Measurements from ENCODE around the gene KRTAP12-4.

KRTAP12-4 gene

DNA sequence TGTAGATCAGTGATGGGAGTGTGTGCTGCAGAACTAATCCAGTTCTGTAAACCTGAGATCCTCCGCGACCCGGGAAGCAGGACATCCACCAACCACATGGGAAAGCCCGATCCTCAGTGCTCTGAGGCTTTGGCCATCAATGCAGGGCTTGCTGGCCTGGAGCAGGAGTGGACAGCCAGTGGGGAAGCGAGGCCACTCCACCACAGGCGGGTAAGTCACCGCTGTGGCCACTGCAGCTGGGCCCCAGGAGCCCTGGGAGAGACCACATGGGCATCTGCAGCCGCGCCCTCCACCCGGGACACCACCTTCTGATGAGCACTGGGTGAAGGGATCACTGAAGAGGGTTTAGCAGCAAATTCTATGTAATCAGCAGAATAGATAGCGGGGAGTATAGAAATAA is 26.7 kb upstream of the KRTAP12-4 start:
- H3K9ac ChIP-seq (ENCODE audit: low read length), result no peak overlapping the region
- H4K20me1 ChIP-seq (ENCODE audit: insufficient read depth, low read length), result no peaks in the 10 kb centered on the region
- no peaks in the 10 kb centered on the region for H3K79me2 ChIP-seq (ENCODE audit: low read length)
- no peaks in the 10 kb centered on the region for H3K36me3 ChIP-seq (replicated peaks; ENCODE audit: low read depth, low read length)
- H3K4me1 ChIP-seq (ENCODE audit: low read length), result no peaks in the 10 kb centered on the region
- H3K4me2 ChIP-seq (ENCODE audit: low read length), result no peak overlapping the region
- H3K27me3 ChIP-seq (ENCODE audit: low read depth, low read length), result no peaks in the 10 kb centered on the region; the same call in 1 of the 2 replicates
- no peaks in the 10 kb centered on the region for H3K9me3 ChIP-seq (ENCODE audit: insufficient read depth, low read length)
- no peak overlapping the region for H3K4me3 ChIP-seq (ENCODE audit: low read length)
- no peak overlapping the region for H3K27ac ChIP-seq (ENCODE audit: low read length)
- no peak overlapping the region for H2AFZ ChIP-seq (ENCODE audit: low read depth, low read length)
- TF ChIP-seq, protein P1, sequence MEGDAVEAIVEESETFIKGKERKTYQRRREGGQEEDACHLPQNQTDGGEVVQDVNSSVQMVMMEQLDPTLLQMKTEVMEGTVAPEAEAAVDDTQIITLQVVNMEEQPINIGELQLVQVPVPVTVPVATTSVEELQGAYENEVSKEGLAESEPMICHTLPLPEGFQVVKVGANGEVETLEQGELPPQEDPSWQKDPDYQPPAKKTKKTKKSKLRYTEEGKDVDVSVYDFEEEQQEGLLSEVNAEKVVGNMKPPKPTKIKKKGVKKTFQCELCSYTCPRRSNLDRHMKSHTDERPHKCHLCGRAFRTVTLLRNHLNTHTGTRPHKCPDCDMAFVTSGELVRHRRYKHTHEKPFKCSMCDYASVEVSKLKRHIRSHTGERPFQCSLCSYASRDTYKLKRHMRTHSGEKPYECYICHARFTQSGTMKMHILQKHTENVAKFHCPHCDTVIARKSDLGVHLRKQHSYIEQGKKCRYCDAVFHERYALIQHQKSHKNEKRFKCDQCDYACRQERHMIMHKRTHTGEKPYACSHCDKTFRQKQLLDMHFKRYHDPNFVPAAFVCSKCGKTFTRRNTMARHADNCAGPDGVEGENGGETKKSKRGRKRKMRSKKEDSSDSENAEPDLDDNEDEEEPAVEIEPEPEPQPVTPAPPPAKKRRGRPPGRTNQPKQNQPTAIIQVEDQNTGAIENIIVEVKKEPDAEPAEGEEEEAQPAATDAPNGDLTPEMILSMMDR (IDR thresholded peaks at IDR 0.05; ENCODE audit: low read depth, low read length), result no peak
- TF ChIP-seq EZH2phosphoT487 (IDR thresholded peaks at IDR 0.05; ENCODE audit: low read depth), result no peak

- H3K4me1 ChIP-seq (ENCODE audit: low read length), result no peaks in the 10 kb centered on the region
- H3K9ac ChIP-seq (ENCODE audit: low read length), result no peak overlapping the region
- H3K4me3 ChIP-seq (ENCODE audit: low read length), result no peak overlapping the region
- no peak overlapping the region for H3K27ac ChIP-seq (ENCODE audit: low read length)
- no peaks in the 10 kb centered on the region for H4K20me1 ChIP-seq (ENCODE audit: insufficient read depth, low read length)
- TF ChIP-seq EZH2phosphoT487 (IDR thresholded peaks at IDR 0.05; ENCODE audit: low read depth), result no peak
- TF ChIP-seq, protein P1 (IDR thresholded peaks at IDR 0.05; ENCODE audit: low read depth, low read length), result no peak
- no peak overlapping the region for H2AFZ ChIP-seq (ENCODE audit: low read depth, low read length)
- H3K9me3 ChIP-seq (ENCODE audit: insufficient read depth, low read length), result no peaks in the 10 kb centered on the region
- no peaks in the 10 kb centered on the region for H3K79me2 ChIP-seq (ENCODE audit: low read length)
- no peaks in the 10 kb centered on the region; the same call in 1 of the 2 replicates for H3K27me3 ChIP-seq (ENCODE audit: low read depth, low read length)
- H3K36me3 ChIP-seq (replicated peaks; ENCODE audit: low read depth, low read length), result no peaks in the 10 kb centered on the region
- no peak overlapping the region for H3K4me2 ChIP-seq (ENCODE audit: low read length)
These were observed 23.4 kb upstream of the KRTAP12-4 start for GRCh38 chr21:44677881-44678280.

DNA sequence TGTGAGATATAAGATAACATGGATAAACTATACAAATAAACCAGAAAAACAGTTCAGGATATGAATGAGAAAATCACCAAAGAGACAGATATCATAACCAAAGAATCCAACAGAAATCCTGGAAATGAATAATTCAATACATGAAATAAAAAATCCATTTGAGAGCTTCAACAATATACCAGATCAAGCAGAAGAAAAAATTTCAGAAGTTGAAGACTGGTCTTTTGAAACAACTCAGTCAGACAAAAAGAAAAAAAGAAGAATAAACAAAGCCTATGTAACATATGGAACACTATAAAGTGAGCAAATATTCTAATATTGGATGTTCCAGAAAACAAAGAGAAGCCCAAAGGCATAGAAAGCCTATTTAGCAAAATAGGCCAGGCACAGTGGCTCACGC is 17.5 kb upstream of the KRTAP12-4 start:
- Histone ChIP-seq H4K20me1 (ENCODE audit: insufficient read depth, low read length) (no peaks in the 10 kb centered on the region), H3K79me2 (ENCODE audit: low read length) (no peaks in the 10 kb centered on the region), H3K9me3 (ENCODE audit: insufficient read depth, low read length) (no peaks in the 10 kb centered on the region), H3K27ac (ENCODE audit: low read length) (no peak overlapping the region), H3K4me3 (ENCODE audit: low read length) (no peak overlapping the region), H3K4me1 (ENCODE audit: low read length) (no peaks in the 10 kb centered on the region), H2AFZ (ENCODE audit: low read depth, low read length) (no peak overlapping the region), H3K4me2 (ENCODE audit: low read length) (no peak overlapping the region), H3K36me3 (replicated peaks; ENCODE audit: low read depth, low read length) (no peaks in the 10 kb centered on the region), H3K27me3 (ENCODE audit: low read depth, low read length) (no peaks in the 10 kb centered on the region; the same call in 1 of the 2 replicates), H3K9ac (ENCODE audit: low read length) (no peak overlapping the region)
- TF ChIP-seq, protein P1 (IDR thresholded peaks at IDR 0.05; ENCODE audit: low read depth, low read length), result no peak
- no peak for TF ChIP-seq EZH2phosphoT487 (IDR thresholded peaks at IDR 0.05; ENCODE audit: low read depth)

DNA sequence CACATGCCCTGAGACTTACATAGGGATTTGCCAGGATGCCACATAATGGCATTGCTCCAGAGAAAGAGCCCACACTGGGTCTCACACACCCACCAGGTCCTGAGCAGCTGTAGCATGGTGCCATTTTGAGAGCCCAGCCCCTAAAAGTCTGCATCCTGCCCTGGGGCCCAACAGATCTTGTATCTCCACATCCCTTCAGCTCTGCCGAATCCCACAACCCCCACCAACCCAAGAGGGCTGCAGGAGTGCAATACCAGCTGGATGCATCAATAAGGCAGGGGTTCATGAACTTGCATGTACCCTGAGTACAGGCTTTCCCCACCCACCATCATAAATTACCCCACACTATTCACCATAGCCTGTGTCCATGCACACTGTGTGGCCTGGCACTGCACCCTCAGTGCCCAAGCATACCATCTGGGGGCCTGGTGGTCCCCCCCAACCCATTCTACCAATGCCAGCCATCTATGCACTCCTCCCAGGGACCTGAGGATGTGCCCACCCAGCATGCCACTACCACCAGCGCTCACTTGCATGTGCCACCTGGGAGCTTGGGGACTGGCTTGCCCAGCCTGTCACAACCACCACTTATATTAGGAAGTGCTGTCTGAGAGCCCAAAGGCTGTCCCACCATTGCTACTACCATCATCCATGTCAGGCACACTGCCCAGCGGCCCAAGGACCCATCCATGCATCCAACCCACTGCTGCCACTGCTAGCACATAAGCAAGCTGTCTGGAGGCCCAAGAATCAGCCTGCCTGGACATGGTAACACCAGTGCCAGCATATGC is 16.4 kb upstream of the KRTAP12-4 start:
- Histone ChIP-seq H3K4me2 (ENCODE audit: low read length) (no peak overlapping the region), H3K4me1 (ENCODE audit: low read length) (no peaks in the 10 kb centered on the region), H3K79me2 (ENCODE audit: low read length) (no peaks in the 10 kb centered on the region), H4K20me1 (ENCODE audit: insufficient read depth, low read length) (no peaks in the 10 kb centered on the region), H3K9ac (ENCODE audit: low read length) (no peak overlapping the region), H3K27me3 (ENCODE audit: low read depth, low read length) (no peaks in the 10 kb centered on the region; the same call in 1 of the 2 replicates), H2AFZ (ENCODE audit: low read depth, low read length) (no peak overlapping the region), H3K4me3 (ENCODE audit: low read length) (no peak overlapping the region), H3K27ac (ENCODE audit: low read length) (no peak overlapping the region), H3K36me3 (replicated peaks; ENCODE audit: low read depth, low read length) (no peaks in the 10 kb centered on the region), H3K9me3 (ENCODE audit: insufficient read depth, low read length) (no peaks in the 10 kb centered on the region)
- TF ChIP-seq EZH2phosphoT487 (IDR thresholded peaks at IDR 0.05; ENCODE audit: low read depth), result no peak
- TF ChIP-seq, protein P1 (IDR thresholded peaks at IDR 0.05; ENCODE audit: low read depth, low read length), result no peak

Measured in OCI-LY3 (cell line).